GDM1 (cell line): ENCODE results near the gene HCCS.
"Not testable (repeated sequence)": the region's sequence is repeated elsewhere in the genome, so short reads cannot be mapped to it uniquely, and the experiment has no call there.

ENCODE experiments used
- DNase-seq: peaks from one replicate; lab custom pipeline; 2025; lab: John Stamatoyannopoulos, UW

HCCS gene

DNA sequence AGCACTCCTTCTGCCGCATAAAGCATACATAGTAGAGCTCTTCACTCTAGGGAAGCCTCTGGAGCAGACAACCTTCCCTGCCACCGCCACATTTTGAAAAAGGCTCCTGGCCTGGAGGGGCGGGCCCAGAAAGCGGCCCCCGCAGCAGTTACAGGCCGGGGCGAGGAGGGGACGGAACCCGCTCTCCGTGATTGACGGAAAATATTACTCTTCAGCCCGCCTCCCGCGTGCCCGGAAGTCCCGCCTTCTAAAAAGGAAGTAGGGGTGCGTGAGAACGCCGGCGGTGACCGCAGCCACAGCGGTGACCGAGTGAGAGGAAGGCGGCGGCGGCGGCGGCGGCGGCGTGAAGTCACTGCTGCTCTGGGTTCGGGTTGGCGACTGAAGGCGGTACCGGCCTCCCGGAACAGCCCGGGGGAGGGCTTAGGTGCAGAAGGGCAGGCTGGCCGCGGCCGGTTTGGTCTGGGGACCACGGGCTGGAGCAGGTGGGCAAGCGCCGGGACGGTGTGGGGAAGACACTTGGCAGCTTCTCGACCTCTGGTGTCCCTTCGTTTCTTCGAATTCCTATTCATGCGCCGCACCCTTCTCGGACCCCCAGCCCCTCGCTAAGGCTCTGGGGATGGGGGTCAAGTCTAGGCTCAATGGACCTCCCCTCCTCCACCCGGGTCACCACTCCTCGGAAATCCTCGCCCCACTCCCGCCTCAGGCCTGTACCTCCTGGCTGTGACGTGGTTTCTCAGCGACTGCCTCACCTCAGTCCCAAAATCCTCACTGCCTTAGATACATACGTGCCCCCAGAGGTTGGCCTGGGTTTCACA, at the start of gene HCCS:
Gene HCCS (plus strand): TSS at position 296 of the 815 bp plus-strand sequence. CDS start 729 bp downstream, outside the sequence.
- peak; percentile 61 for DNase-seq

DNA sequence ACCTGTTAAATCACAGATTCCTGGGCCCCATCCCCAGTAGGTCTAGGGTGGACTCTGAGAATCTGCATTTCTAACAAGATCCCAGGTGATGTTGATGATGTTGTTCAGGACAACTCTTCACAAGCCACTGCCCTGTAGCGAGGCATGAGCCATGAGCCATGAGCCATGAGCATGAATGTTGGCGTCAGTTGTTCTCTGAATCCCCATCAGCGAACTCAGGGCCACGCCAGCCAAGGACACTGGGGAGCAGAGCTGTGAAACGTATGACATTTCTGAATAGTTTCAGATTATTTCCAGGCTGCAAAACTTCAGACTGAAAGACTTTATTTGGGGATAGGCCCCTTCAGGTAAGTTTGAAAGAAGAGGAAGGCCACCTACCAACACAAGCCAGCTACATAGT, 46.9 kb upstream of the HCCS start:
- DNase-seq, result no peak

DNA sequence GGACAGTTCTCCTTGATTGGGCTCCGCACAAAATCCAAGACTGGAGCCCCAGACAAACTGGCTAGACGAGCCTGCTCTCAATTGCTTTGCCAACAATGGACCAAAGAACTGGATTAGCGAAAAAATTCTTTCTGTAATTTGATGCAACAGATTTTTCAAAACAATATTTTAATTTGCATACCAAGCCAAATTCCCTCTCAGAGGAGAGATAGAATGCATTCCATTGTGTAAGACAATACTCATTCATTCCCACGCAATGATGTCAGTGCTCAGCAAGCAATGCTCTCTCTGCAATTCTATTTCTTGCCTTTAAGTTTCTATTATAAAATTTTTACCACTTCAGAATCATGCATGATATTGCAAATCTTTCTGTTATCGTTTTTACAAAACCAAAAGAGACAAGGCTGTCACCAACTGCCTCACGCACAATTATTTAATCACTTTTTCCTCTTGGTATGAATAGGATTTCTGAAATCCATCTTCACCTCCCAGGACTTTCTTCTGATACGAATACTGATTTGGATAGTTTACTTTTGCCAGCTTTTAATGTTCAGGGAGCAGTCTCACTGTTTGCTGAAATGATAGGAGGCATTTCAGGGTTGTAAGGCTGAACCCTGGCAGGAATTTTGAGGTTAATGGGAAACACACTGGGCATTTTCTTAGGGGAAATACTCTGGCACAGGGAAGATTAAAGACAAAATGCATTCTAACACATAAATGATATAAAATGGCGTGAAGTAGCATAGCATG, 46.1 kb upstream of the HCCS start:
- DNase-seq, result no peak

DNA sequence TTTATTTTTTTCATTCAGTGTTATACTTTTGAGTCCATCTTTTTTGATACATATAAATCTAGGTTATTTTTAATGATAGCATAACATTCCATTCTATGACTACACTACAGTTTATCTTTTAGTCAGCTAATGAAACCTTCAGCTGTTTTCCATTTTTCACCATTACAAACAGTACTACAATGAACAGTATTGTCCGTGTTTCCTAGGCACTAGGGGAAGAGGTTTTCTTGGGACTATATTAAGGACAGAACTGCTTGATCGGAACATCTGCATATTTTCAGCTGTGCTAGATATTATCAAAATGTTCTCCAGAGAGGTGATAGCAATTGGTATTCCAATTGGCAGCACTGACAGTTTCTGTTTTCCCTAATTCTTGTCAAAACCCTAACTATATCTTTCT, 44.3 kb upstream of the HCCS start:
- DNase-seq, result no peak

DNA sequence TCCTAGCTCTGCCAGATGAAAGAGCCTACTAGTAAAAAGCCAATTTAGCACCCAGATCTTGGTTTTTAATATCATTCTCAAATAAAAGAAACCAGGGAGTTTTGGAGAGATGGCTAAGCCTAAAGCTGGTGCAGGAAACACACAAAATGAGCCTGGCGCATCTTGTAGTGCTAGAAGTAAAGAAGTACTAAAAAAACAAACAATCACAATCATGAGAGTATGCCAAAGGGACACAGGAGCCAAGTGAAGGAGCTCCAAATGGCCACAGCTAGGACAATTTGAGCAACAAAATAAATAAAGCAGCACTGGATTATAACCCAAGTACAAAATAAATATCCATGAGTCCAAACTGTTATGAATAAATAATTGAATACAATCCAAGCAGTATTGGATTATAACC, 37.8 kb upstream of the HCCS start:
- no peak for DNase-seq

DNA sequence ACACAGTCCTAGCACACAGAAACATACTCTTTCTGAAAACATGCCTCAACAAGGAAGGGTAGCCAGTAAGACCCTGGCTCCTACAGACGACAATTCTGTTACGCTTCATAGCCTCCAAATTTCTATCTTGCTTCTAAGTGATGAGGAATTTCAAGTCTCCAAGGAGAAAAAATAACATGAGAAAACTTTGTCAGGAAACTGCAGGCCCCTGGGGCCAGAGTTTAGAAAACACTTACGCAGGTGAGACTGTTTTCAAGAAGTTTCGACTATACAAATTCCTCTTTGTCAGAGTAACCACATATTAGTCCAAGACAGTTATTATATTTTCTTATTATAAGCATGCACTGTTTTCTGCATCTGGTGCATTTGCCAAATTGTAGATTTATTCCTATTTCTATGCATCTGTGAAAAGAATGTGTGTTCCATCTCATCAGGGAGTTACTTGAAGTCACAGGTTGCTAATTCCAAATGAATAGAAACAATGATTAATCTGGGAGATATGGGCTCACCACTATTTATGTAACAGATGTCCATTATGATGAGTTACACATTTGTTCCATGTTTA, 30.3 kb upstream of the HCCS start:
- no peak for DNase-seq

DNA sequence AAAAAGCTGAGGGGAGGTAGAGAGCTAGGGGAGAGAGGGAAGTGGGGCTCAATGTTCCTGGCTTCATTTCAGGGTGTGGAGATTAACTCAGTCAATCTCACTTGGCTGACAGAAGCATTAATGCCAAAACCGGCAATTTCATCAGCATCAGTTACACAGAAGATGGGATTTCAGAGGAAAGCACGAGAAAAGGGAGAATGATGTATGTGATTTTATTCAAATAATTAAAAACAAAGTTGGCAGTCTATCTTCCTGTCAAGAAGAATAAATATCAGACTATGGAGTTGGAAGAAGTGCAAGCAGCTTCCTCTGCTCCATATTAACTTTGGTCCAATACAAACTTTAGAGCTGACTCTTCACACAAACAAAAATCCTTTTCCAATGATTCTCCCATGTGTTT, 29.6 kb upstream of the HCCS start:
- no peak for DNase-seq

DNA sequence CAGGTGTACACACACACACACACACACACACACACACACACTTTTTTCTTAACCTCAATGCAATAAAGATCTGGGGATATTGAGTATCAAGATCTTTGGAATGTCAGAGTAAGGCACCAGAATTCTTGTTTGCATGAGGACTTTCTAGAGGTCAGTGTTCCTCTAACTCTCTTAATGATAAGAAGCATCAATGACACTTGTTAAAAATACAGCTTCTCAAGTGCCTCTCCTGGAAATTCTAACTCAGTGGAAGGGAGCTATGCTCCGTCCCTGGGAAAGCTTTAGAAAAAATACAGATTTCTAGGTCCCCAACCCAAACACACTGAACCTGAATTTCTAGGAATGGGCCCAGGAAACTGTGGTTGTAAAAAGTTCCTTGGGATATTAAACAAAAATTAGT, 25.8 kb upstream of the HCCS start:
- no peak for DNase-seq

DNA sequence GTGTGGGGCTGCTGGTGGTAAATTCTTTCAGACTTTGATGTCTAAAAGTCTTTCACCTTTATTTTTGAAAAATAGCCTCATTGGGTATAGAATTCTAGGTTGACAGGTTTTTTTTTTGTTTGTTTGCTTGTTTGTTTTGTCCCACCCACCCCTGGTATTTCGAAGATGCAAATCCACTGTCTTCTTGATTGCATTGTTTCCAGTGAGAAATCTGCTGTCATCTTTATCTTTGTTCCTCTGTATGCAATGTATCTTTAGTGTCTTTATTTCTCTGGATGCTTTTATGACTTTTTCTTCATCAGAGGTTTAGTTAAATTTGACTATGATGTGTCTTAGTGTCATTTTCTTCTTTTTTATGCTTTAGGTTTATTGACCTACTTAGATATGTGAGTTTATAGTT, 21.3 kb upstream of the HCCS start:
- no peak for DNase-seq

DNA sequence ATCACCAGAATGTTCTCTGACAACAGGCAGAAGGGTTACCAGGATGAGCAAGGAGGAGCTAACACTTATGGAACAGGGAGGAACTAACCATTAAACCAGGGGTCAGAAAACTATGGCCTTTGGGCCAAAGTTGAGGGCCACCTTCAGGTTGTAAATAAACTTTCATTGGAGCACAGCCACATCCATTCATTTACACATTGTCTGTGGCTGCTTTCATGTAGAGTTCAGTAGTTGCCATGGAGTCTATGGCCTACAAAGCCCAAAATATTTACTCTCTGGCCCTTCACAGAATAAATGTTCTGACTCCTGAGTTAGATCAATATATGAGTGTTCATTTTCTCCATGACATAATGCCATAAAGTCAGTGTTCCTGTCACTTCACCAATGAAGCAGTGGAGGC, 13.2 kb upstream of the HCCS start:
- DNase-seq, result no peak

DNA sequence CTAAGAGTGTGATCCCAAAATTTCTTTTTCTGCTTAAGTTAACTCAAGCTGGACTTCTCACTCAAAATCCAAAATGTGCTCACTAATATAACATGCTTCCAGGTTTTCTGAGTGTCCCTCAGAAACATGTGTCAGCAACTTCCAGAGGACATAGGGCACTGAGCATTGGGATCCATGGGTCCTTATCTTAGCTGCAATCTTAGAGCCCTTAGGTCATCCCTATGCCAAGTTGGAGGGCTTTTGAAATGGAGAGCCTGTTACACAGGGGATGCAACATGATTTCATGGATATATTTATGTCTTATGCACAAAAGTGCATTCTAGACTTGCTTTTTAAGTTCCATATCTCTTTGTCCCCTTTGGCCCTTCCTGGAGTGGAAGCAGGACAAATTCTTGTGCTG, 11.7 kb upstream of the HCCS start:
- DNase-seq, result no peak

DNA sequence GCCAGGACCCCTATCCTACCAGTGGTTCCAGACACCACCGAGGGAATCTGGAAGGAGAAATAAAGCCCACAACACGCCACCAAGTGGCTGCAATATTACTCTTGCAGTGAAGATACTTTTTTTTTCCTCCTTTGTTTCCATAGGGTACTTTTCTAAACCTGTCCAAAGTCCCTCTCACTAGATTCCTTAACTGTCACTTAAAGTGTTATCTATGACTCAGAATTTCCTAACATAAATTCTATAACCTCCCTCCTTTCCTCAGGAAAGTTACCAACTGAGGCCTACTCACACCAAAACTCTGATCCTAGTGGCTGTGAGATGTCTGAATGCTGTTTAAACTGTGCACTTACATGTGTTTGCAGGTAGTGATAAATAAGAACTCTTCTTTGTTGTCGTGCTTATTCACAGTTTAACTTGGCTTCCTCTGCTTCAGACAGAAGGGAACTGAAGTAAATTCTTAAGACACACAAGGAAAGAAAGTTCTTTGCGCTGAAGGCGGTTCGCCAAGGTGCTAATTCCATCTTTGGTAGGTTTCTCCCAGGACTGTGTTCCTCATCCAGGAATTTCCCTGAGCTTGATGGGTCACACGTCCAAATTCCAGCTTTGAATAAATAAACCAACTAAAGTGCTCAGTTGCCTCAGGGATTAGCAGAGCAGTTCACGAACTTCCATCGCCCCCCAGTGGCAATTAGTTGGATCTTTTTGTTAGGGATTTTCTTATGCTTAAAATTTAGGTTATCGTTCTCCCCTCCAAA, 10.7 kb upstream of the HCCS start:
- no peak for DNase-seq

DNA sequence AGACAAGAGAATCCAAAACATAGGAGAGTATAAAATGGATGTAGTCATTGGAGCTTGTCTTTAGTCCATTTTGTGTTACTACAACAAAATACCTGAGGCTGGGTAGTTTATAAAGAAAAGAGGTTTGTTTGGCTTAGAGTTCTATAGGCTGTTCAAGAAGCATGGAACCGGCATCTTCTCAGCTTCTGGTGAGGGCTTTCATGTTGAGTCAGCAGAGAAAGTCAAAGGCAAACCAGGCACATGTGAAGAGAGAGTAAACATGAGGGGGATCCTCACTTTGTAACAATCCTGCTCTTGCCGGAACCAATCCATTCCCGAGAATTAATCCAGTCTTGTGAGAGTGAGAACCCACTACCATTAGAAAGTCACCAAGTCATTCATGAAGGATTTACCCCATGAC, 8.1 kb upstream of the HCCS start:
- no peak for DNase-seq

DNA sequence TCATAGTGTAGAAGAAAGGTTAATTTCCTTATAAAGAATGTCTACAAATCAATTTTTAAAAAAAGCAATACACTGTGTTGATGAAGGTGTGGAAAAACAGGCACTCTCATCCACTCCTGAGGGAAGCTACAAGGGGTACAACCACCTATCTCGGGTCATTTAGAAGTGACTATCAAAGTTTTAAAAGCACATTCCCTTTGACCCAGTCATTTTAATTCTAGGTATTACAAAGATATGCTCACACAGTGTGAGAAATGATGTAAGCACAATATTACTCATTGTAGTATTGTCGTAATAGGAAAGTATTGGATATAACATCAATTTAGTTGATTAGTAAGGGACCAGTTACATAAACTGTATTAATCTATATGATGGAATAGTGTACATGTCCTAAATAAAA, 7.4 kb upstream of the HCCS start:
- DNase-seq, result no peak

DNA sequence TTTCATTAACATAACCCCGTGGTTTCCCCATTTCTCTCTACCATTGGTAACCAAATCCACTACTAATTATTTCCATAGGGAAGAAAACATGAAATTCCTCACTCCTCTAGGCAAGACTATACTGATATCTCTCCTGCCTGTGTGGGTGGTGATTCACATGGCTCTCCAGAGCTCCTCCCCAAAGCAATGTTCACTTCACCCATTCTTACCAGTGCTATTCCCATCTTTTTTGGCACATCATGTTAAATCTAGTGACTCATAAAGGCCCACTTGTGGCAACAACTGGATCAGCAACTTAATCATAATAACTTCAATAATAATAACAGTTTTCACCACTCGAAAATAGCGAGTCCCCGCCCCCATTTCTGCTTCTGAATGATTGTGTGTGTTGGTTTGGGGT, 6.1 kb upstream of the HCCS start:
- DNase-seq, result no peak

DNA sequence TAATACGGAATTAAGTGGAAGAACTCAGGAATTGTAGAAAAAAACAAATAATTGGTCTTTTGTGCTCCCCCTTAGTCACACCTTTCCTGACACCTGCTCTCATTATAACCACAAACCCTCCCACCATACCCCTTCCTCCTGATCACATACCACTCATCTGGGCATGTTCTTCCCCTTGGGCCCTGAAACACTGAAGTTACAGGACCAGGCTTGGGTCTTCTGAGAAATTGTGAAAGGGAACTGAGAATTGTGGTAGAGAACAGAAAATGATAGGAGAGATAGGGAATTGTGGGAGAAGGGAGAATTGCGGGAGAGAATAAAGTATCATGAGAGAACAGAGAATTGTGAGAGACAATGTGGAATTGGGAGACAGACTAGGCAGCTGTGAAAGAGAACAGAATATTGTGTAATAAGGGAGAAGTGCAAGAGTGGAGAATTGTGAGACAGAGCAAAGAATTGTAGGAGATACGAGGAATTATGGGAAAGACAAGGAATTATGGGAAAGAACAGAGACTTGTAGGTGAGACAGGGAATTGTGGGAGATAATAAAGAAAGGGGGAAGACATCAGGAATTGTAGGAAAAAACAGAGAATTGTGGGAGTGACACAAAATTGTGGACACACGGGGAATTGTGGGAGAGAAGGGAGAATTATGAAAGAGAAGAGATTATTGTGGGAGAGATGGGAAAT, 2.7 kb upstream of the HCCS start:
- DNase-seq, result no peak

DNA sequence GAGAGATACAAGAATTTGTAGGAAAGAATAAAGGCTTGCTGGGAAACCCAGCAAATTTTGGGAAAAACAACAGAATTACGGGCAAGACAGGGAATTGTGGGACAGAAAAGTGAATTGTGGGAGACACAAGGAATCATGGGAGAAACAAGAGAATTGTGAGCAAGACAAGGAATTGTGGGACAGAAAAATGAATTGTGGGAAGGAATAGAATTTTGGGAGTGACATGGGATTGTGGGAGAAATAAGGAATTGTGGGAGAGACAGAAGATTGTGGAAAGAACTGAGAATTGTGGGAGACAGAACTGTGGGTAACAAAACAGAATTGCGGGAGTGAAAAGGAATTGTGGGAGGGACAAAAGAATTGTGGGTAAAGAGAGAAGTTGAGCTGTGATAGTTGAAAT, 1.2 kb upstream of the HCCS start:
- DNase-seq, result no peak

DNA sequence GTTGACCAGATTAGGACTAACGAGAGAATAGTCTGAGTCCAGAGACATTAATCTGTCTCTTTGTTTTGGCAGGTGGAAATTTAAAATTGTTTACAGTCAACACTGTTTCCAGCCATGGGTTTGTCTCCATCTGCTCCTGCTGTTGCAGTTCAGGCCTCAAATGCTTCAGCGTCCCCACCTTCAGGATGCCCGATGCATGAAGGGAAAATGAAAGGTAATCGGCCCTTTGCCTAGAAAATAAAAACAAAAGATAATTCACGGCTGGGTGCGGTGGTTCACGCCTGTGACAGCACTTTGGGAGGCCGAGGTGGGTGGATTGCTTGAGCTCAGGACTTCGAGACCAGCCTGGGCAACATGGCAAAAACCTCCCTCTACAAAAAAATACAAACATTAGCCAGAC, 815 bp downstream of the HCCS start:
- DNase-seq, result no peak

DNA sequence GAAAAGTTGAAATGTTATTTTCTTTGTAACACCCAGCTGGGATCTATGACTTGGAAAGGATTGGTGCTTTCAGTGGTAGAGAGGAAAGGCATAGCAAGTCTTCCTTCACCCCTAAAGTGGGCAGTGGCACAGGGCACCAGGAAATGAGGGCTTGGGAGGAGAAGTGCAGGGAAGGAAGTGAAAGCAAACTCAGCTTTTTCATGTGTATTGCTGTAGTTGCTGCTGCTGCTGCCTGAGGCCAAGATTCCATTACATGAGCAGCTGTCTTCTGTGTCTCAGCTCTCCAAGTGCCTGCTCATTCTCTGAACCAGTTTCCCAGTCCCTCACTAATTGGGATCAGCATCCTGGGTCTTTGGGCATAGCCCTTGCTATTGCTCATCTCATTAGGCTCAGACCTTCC, 2.6 kb downstream of the HCCS start:
- no peak for DNase-seq

DNA sequence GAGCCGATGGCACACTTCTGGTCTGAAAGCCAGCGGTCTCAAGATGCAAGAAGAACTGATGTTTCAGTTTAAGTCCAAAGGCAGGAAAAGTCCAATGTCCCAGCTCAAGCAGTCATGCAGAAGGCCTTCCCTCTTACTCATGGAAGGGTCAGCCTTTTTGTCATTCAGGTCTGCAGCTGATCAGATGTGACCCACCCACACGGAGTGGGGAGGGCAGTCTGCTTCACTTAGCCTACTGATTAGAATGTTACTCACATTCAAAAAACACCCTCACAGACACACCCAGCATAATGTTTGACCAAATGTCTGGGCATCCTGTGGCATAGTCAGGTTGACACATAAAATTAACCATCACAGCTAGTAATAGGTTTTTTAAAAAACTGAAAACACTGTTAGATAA, 6.6 kb downstream of the HCCS start:
- no peak for DNase-seq

DNA sequence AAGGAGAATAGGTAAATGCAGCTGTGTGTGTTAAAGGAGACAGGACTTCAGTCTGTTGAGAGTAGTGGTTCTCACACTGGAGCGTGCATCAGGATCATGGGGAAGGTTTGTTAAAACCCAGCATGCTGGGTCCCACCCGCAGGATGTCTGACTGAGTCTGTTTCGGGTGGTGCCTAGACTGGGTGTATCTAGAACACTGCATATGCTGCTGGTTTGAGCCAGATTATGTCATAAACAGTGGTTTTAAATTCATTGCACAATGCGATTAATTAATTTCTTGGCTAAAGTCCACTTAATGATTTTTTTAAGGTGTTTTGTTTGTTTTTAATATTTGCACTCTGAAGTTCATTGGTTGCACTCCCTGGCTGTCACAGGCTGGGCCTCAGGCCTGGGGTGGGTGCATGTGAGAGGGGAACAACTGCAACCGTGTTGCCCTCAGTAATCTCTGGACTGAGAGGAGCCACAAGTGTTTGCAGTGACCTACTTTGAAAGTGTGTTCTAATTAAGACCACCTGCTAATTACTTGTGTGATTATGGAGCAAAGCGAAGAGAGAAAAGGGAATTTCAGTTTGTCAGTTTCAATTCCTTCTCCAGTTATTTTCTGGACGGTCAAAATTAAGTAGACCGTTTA, 8.3 kb downstream of the HCCS start:
- no peak for DNase-seq

DNA sequence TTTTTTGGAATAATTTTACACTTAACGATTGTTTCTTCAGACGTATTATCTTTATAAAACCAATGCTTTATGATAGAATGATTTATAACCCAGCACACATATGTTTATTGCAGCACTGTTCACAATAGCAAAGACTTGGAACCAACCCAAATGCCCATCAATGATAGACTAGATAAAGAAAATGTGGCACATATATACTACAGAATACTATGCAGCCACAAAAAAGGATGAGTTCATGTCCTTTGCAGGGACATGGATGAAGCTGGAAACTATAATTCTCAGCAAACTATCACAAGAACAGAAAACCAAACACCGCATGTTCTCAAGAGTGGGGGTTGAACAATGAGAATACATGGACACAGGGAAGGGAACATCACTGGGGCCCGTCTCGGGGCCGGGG, 12.0 kb downstream of the HCCS start:
- DNase-seq, result not testable (repeated sequence)
